Measurements from ENCODE around the gene COL12A1.

DNA sequence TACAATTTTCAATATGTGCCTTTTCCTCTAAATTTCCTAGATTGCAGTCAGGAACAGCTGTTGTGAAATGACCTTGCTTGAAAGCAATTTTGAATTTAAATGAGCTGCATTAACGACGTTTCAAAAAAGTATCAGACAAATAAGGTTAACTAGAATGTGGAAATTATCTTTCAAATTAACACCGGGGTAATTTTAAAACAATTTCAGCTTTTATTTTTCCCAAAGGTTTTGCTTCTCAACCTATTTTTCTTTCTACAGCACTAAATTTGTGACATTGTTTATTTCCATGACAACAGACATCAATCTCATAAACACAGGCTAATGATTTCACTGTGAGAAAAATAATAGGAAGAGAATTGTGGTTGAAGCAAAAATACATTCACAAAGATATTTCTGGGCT, 38.5 kb downstream of the COL12A1 start:
- TF ChIP-seq, protein P1, sequence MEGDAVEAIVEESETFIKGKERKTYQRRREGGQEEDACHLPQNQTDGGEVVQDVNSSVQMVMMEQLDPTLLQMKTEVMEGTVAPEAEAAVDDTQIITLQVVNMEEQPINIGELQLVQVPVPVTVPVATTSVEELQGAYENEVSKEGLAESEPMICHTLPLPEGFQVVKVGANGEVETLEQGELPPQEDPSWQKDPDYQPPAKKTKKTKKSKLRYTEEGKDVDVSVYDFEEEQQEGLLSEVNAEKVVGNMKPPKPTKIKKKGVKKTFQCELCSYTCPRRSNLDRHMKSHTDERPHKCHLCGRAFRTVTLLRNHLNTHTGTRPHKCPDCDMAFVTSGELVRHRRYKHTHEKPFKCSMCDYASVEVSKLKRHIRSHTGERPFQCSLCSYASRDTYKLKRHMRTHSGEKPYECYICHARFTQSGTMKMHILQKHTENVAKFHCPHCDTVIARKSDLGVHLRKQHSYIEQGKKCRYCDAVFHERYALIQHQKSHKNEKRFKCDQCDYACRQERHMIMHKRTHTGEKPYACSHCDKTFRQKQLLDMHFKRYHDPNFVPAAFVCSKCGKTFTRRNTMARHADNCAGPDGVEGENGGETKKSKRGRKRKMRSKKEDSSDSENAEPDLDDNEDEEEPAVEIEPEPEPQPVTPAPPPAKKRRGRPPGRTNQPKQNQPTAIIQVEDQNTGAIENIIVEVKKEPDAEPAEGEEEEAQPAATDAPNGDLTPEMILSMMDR (conservative IDR thresholded peaks at IDR 0.05 in 1 of 2, IDR thresholded peaks at IDR 0.05 in 1 of 2; ENCODE audit: low read depth in 1 of 2, low read length in 2 of 2): no peak
- TF ChIP-seq EZH2 (IDR thresholded peaks at IDR 0.05; ENCODE audit: low read length, missing control alignments): no peak
